ENCODE measurements around the gene DRAP1.

Gene DRAP1

DNA sequence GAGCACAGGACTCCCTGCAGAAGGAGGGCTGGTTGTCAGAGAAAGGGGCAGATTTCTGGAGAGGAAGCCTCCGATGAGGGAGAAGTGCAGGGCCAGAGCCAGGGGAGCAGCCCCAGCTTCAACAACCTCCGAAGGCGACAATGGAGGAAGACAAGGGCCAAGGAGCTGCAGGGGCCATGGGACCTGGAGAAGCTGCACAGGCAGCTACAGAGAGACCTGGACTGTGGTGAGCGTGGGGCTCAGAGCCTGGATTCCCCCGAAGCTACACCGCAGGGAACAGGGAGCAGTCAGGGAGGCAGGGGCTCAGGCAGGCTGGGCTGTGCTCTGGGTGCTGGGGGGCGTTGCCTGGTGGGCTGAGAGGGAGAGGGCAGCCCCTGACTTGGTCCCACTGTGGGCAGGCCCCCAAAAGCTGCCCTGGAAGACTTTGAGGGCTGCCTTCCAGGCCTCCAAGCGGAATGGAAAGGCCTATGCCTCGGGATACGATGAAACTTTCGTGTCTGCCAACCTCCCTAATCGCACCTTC, 28.4 kb downstream of the DRAP1 start:
- no peak for TF ChIP-seq TAF1 (IDR thresholded peaks at IDR 0.05; ENCODE audit: borderline replicate concordance, insufficient read depth, low read length)
- TF ChIP-seq POLR2AphosphoS5 (IDR thresholded peaks at IDR 0.05; ENCODE audit: low read depth, low read length), result no peak
- TF ChIP-seq FOXP2 (optimal IDR thresholded peaks at IDR 0.05; ENCODE audit: borderline replicate concordance, extremely low read depth, extremely low read length, insufficient read depth), result no peak
- TF ChIP-seq SIN3A (IDR thresholded peaks at IDR 0.05; ENCODE audit: borderline replicate concordance, insufficient read depth, low read length), result no peak
- TF ChIP-seq, protein P1, sequence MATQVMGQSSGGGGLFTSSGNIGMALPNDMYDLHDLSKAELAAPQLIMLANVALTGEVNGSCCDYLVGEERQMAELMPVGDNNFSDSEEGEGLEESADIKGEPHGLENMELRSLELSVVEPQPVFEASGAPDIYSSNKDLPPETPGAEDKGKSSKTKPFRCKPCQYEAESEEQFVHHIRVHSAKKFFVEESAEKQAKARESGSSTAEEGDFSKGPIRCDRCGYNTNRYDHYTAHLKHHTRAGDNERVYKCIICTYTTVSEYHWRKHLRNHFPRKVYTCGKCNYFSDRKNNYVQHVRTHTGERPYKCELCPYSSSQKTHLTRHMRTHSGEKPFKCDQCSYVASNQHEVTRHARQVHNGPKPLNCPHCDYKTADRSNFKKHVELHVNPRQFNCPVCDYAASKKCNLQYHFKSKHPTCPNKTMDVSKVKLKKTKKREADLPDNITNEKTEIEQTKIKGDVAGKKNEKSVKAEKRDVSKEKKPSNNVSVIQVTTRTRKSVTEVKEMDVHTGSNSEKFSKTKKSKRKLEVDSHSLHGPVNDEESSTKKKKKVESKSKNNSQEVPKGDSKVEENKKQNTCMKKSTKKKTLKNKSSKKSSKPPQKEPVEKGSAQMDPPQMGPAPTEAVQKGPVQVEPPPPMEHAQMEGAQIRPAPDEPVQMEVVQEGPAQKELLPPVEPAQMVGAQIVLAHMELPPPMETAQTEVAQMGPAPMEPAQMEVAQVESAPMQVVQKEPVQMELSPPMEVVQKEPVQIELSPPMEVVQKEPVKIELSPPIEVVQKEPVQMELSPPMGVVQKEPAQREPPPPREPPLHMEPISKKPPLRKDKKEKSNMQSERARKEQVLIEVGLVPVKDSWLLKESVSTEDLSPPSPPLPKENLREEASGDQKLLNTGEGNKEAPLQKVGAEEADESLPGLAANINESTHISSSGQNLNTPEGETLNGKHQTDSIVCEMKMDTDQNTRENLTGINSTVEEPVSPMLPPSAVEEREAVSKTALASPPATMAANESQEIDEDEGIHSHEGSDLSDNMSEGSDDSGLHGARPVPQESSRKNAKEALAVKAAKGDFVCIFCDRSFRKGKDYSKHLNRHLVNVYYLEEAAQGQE (IDR thresholded peaks at IDR 0.05; ENCODE audit: insufficient read depth in 1 of 2, low read depth in 2 of 2, low read length in 2 of 2), result no peak

DNA sequence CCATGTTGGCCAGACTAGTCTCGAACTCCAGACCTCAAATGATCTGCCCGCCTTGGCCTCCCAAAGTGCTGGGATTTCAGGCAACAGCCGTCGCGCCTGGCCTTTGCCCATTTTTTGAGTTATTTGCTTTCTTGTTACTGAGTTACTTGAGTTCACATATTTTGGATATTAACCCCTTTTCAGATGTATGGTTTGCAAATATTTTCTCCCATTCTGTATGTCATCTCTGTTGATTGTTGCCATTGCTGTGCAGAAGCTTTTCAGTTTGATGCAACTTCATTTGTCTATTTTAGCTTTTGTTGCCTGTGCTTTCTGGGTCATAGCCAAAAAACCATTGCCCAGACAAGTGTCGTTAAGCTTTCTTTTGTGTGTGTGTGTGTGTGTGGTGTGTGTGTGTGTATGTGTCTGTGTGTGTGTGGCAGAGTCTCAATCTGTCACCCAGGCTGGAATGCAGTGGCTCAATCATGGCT, 32.9 kb downstream of the DRAP1 start:
- no peak for TF ChIP-seq FOXP2 (optimal IDR thresholded peaks at IDR 0.05; ENCODE audit: borderline replicate concordance, extremely low read depth, extremely low read length, insufficient read depth)
- no peak for TF ChIP-seq SIN3A (IDR thresholded peaks at IDR 0.05; ENCODE audit: borderline replicate concordance, insufficient read depth, low read length)
- no peak for TF ChIP-seq POLR2AphosphoS5 (IDR thresholded peaks at IDR 0.05; ENCODE audit: low read depth, low read length)
- TF ChIP-seq TAF1 (IDR thresholded peaks at IDR 0.05; ENCODE audit: borderline replicate concordance, insufficient read depth, low read length), result no peak
- TF ChIP-seq, protein P1 (IDR thresholded peaks at IDR 0.05; ENCODE audit: insufficient read depth in 1 of 2, low read depth in 2 of 2, low read length in 2 of 2), result no peak

DNA sequence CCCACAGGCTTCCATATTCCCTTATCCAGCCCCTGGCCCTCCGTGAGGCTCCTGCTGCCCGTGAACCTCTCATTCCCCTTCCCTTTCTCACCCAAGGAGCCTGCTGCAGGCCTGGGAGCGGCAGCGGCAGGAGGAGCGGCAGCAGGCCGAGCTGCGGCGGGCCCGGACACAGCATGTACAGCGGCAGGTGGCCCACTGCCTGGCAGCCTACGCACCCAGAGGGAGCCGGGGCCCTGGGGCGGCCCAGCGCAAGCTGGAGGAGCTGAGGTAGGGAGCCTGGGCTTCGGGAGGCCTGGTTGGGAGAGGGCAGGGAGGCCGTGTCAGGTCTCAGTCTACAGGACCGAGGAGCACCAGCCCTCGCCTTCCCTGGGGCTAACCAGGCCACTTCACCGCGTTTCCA, 34.2 kb downstream of the DRAP1 start:
- TF ChIP-seq FOXP2 (optimal IDR thresholded peaks at IDR 0.05; ENCODE audit: borderline replicate concordance, extremely low read depth, extremely low read length, insufficient read depth), result no peak
- TF ChIP-seq SIN3A (IDR thresholded peaks at IDR 0.05; ENCODE audit: borderline replicate concordance, insufficient read depth, low read length), result no peak
- no peak for TF ChIP-seq POLR2AphosphoS5 (IDR thresholded peaks at IDR 0.05; ENCODE audit: low read depth, low read length)
- TF ChIP-seq, protein P1 (IDR thresholded peaks at IDR 0.05; ENCODE audit: insufficient read depth in 1 of 2, low read depth in 2 of 2, low read length in 2 of 2), result no peak
- TF ChIP-seq TAF1 (IDR thresholded peaks at IDR 0.05; ENCODE audit: borderline replicate concordance, insufficient read depth, low read length), result no peak

DNA sequence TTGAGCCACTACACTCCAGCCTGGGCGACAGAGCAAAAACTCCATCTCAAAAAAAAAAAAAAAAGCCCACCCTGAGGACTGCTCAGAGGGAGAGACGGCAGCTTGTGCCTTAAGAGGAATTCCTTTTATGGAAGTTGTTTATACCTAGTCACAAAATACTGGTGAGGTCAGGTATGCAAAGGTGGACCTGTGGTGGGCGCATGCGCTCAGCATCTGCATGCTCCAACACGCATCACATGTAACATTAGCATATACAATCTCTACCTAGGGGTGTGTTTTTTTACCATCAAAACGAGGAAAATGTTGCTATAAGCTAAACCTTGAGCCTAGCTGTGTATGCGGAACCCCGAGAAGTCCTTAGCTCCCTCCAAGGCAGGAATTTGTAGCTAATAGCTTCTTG, 35.5 kb downstream of the DRAP1 start:
- TF ChIP-seq SIN3A (IDR thresholded peaks at IDR 0.05; ENCODE audit: borderline replicate concordance, insufficient read depth, low read length) (no peak), POLR2AphosphoS5 (IDR thresholded peaks at IDR 0.05; ENCODE audit: low read depth, low read length) (no peak), TAF1 (IDR thresholded peaks at IDR 0.05; ENCODE audit: borderline replicate concordance, insufficient read depth, low read length) (no peak), FOXP2 (optimal IDR thresholded peaks at IDR 0.05; ENCODE audit: borderline replicate concordance, extremely low read depth, extremely low read length, insufficient read depth) (no peak)
- TF ChIP-seq, protein P1 (IDR thresholded peaks at IDR 0.05; ENCODE audit: insufficient read depth in 1 of 2, low read depth in 2 of 2, low read length in 2 of 2), result no peak
